8988T (cell line): Measurements from ENCODE around the gene NCOA3.
A peak's percentile ranks its signal among the peaks of the same experiment; 100 is the strongest.

Source experiments
- DNase-seq: peaks from one replicate; pipeline ENCODE4 v3.0.0; 2011

NCOA3 gene

GRCh38 chr20:47605673-47606413, 104.2 kb downstream of the NCOA3 start:
- DNase-seq, result no peak

- no peak for DNase-seq
Observed at GRCh38 chr20:47606414-47606982, 104.8 kb downstream of the NCOA3 start.

- no peak for DNase-seq
Observed at GRCh38 chr20:47606983-47607613, 105.4 kb downstream of the NCOA3 start.

GRCh38 chr20:47609001-47609400, 107.3 kb downstream of the NCOA3 start:
- no peak for DNase-seq

- peak; percentile 27 for DNase-seq
Observed at GRCh38 chr20:47610247-47610944, 108.7 kb downstream of the NCOA3 start.

GRCh38 chr20:47610945-47611250, 109.2 kb downstream of the NCOA3 start:
- no peak for DNase-seq

GRCh38 chr20:47611785-47612184, 110.1 kb downstream of the NCOA3 start:
- no peak for DNase-seq

GRCh38 chr20:47612670-47613069, 111.0 kb downstream of the NCOA3 start:
- no peak for DNase-seq

- no peak for DNase-seq
Observed at GRCh38 chr20:47614703-47615309, 113.1 kb downstream of the NCOA3 start.

- DNase-seq, result no peak
Observed at GRCh38 chr20:47618479-47618878, 116.8 kb downstream of the NCOA3 start.

GRCh38 chr20:47620808-47621805, 119.4 kb downstream of the NCOA3 start:
- no peak for DNase-seq

- DNase-seq, result no peak
Observed at GRCh38 chr20:47622118-47622665, 120.5 kb downstream of the NCOA3 start.

GRCh38 chr20:47623206-47623605, 121.5 kb downstream of the NCOA3 start:
- no peak for DNase-seq

- DNase-seq, result no peak
Observed at GRCh38 chr20:47627540-47627939, 125.9 kb downstream of the NCOA3 start.

- no peak for DNase-seq
Observed at GRCh38 chr20:47629907-47630306, 128.2 kb downstream of the NCOA3 start.

GRCh38 chr20:47631078-47631477, 129.4 kb downstream of the NCOA3 start:
- no peak for DNase-seq

- DNase-seq, result no peak
Observed at GRCh38 chr20:47635256-47635655, 133.6 kb downstream of the NCOA3 start.

- DNase-seq, result no peak
Observed at GRCh38 chr20:47638851-47639250, 137.2 kb downstream of the NCOA3 start.

GRCh38 chr20:47642118-47642517, 140.4 kb downstream of the NCOA3 start:
- DNase-seq, result no peak

GRCh38 chr20:47642624-47643023, 140.9 kb downstream of the NCOA3 start:
- DNase-seq, result no peak

- DNase-seq, result no peak
Observed at GRCh38 chr20:47645632-47646031, 143.9 kb downstream of the NCOA3 start.

- no peak for DNase-seq
Observed at GRCh38 chr20:47647994-47648393, 146.3 kb downstream of the NCOA3 start.
